ENCODE measurements around the gene SDK1. TPM values are rescaled to one million over a fixed set of nuclear protein-coding genes. Genes with fewer than 3 reads are reported as not detected.

SDK1 gene
- total and polyA plus RNA-seq, 2 experiments from 2014 or later, result 4.1 to 16.5 TPM

GRCh38 chr7:3591219-3591618 lies 290.2 kb downstream of the SDK1 start:
- H3K27me3 ChIP-seq, result no peaks in the 10 kb centered on the region
- H3K27ac ChIP-seq, result no peak overlapping the region
- H3K9me3 ChIP-seq (ENCODE audit: low read depth), result no peaks in the 10 kb centered on the region
- no peak for DNase-seq (ENCODE audit: low read depth in 1 of 2, low spot score in 1 of 2)
- no peak overlapping the region for H3K4me3 ChIP-seq
- peaks cover 16% of the 10 kb centered on the region for H3K4me1 ChIP-seq (ENCODE audit: low read depth)
- TF ChIP-seq CTCF (IDR thresholded peaks at IDR 0.05; ENCODE audit: low read depth, low read length), result no peak
- no peaks in the 10 kb centered on the region for H3K36me3 ChIP-seq

- Histone ChIP-seq H3K27me3 (no peaks in the 10 kb centered on the region), H3K4me1 (ENCODE audit: low read depth) (peaks cover 16% of the 10 kb centered on the region), H3K27ac (no peak overlapping the region), H3K4me3 (no peak overlapping the region), H3K9me3 (ENCODE audit: low read depth) (no peaks in the 10 kb centered on the region), H3K36me3 (no peaks in the 10 kb centered on the region)
- TF ChIP-seq CTCF (IDR thresholded peaks at IDR 0.05; ENCODE audit: low read depth, low read length), result no peak
- DNase-seq (ENCODE audit: low read depth in 1 of 2, low spot score in 1 of 2), result no peak
These were observed 290.9 kb downstream of the SDK1 start for GRCh38 chr7:3591944-3592343.

DNA sequence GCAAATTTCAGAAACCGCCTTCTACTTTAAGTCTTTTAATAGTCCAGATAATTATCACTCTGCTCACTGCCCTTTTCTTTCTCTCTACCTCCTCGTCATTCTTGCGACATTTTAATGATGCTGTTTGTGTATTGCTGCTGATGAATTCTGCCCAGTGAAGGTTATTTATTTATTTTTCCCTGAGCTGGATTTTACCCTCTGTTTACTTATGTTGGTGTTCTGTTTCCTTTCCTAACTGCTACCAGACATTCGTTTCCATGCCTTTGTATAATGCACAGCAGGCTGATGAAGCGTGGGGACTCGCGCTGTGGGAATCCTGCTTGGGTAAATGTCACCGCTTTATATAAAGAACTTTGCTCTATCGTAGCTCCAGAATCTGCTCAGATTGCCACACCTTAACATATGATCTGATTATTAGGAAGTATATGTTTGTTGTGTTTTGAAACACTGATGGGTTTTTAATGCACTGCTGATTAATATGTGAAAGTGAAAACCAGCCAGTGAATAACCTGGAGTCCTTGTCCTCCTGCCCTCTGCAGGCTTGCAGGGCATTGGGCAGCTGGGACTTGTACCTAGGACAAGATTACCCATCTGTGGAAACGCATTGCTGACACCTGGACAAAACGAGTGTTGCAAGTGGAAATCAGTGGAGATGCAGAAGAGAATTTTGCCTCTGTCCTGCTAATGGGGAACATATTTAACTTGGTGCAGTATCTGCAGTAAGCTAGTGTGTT lies 291.5 kb downstream of the SDK1 start:
- peaks cover 16% of the 10 kb centered on the region for H3K4me1 ChIP-seq (ENCODE audit: low read depth)
- no peak for DNase-seq (ENCODE audit: low read depth in 1 of 2, low spot score in 1 of 2)
- no peaks in the 10 kb centered on the region for H3K36me3 ChIP-seq
- no peak overlapping the region for H3K27ac ChIP-seq
- H3K27me3 ChIP-seq, result no peaks in the 10 kb centered on the region
- TF ChIP-seq CTCF (IDR thresholded peaks at IDR 0.05; ENCODE audit: low read depth, low read length), result no peak
- no peaks in the 10 kb centered on the region for H3K9me3 ChIP-seq (ENCODE audit: low read depth)
- no peak overlapping the region for H3K4me3 ChIP-seq

DNA sequence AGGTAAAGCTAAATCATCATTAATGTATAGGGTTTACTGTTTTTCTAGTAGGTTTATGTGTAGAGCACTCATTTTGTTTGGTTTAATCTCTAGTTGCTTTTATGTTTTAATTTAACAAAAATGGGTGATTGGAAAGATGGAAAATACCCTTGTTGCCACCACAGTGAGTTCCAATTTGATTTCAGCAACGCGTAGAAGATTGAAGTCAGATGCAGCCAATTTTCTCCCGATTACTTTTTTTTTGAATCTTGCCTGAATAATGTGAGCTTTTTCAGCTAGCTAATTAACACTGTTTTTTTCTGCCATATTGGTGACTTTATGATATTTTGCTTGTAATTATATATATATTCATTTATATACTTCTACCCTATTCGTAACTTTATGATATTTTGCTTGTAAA lies 293.8 kb downstream of the SDK1 start:
- no peak for TF ChIP-seq CTCF (IDR thresholded peaks at IDR 0.05; ENCODE audit: low read depth, low read length)
- no peak for DNase-seq (ENCODE audit: low read depth in 1 of 2, low spot score in 1 of 2)
- Histone ChIP-seq H3K4me1 (ENCODE audit: low read depth) (peaks cover 9% of the 10 kb centered on the region), H3K4me3 (no peak overlapping the region), H3K27ac (no peak overlapping the region), H3K27me3 (no peaks in the 10 kb centered on the region), H3K9me3 (ENCODE audit: low read depth) (no peaks in the 10 kb centered on the region), H3K36me3 (no peaks in the 10 kb centered on the region)

GRCh38 chr7:3598854-3599253 lies 297.8 kb downstream of the SDK1 start:
- Histone ChIP-seq H3K9me3 (ENCODE audit: low read depth) (no peaks in the 10 kb centered on the region), H3K36me3 (no peaks in the 10 kb centered on the region), H3K27ac (no peak overlapping the region), H3K4me1 (ENCODE audit: low read depth) (no peaks in the 10 kb centered on the region), H3K4me3 (no peak overlapping the region), H3K27me3 (no peaks in the 10 kb centered on the region)
- no peak for DNase-seq (ENCODE audit: low read depth in 1 of 2, low spot score in 1 of 2)
- TF ChIP-seq CTCF (IDR thresholded peaks at IDR 0.05; ENCODE audit: low read depth, low read length), result no peak
